ENCODE data around the gene RAB1B. TPM values are rescaled to one million over a fixed set of nuclear protein-coding genes. Genes with fewer than 3 reads are reported as not detected.

Gene RAB1B
- total and polyA plus RNA-seq, 10 of the 15 experiments (the other 5 are each of a cell fraction or from before 2014, with no cell fraction given), result 10.4 to 193 (median 96.9) TPM

- no peak for TF ChIP-seq ZBTB4 (CRISPR knock-in tag; IDR thresholded peaks at IDR 0.05)
- TF ChIP-seq PBX3 (IDR thresholded peaks at IDR 0.05; ENCODE audit: insufficient replicate concordance, low read depth, low read length), result no peak
- TF ChIP-seq SMC3 (IDR thresholded peaks at IDR 0.05; ENCODE audit: borderline replicate concordance, low read length), result no peak
- TF ChIP-seq PML (IDR thresholded peaks at IDR 0.05; ENCODE audit: low read length), result no peak
- no peak for TF ChIP-seq MYC (IDR thresholded peaks at IDR 0.05; ENCODE audit: insufficient read depth, insufficient read length, insufficient replicate concordance, low read length, severe bottlenecking)
- peak in 1 of 3 experiments; percentile 26; a peak in 1 of 6 replicates for TF ChIP-seq CTCF (IDR thresholded peaks at IDR 0.05 in 2 of 3, conservative IDR thresholded peaks at IDR 0.05 in 1 of 3; ENCODE audit: control insufficient read depth in 2 of 3, extremely low read depth in 1 of 3, insufficient read depth in 1 of 3, low read depth in 3 of 3, low read length in 3 of 3)
- no peak for TF ChIP-seq MEF2A (IDR thresholded peaks at IDR 0.05; ENCODE audit: insufficient read depth, low read depth, low read length)
- no peak for TF ChIP-seq SUPT20H (IDR thresholded peaks at IDR 0.05; ENCODE audit: borderline replicate concordance, control insufficient read depth, low read depth, low read length)
- no peak for TF ChIP-seq SRF (IDR thresholded peaks at IDR 0.05; ENCODE audit: low read depth in 2 of 2, low read length in 2 of 2)
- no peak for TF ChIP-seq ETV6 (conservative IDR thresholded peaks at IDR 0.05 in 1 of 2, IDR thresholded peaks at IDR 0.05 in 1 of 2; ENCODE audit: borderline replicate concordance in 1 of 2, low read depth in 1 of 2)
- TF ChIP-seq BRCA1 (IDR thresholded peaks at IDR 0.05; ENCODE audit: low read depth, low read length), result no peak
- TF ChIP-seq JUNB (IDR thresholded peaks at IDR 0.05), result no peak
- no peak for TF ChIP-seq CBX5 (IDR thresholded peaks at IDR 0.05; ENCODE audit: low read depth)
- peak; percentile 18; the same call in 1 of the 2 replicates for TF ChIP-seq SMARCA5 (IDR thresholded peaks at IDR 0.05)
- no peak for TF ChIP-seq NFYA (IDR thresholded peaks at IDR 0.05; ENCODE audit: borderline replicate concordance, low read depth, low read length)
- no peak for TF ChIP-seq RELB (IDR thresholded peaks at IDR 0.05; ENCODE audit: low read depth)
- no peak for TF ChIP-seq TCF12 (IDR thresholded peaks at IDR 0.05; ENCODE audit: low read depth, low read length)
- no peak for TF ChIP-seq HDGF (IDR thresholded peaks at IDR 0.05)
- TF ChIP-seq SREBF2 (IDR thresholded peaks at IDR 0.05; ENCODE audit: low read length), result no peak
- TF ChIP-seq MLLT1 (IDR thresholded peaks at IDR 0.05), result peak; percentile 13; the same call in 1 of the 2 replicates
Measured at GRCh38 chr11:66221726-66222236, 46.7 kb upstream of the RAB1B start (continued).
